MCF 10A (cell line): ENCODE measurements around the gene MYOM3. TPM values are rescaled to one million over a fixed set of nuclear protein-coding genes. Genes with fewer than 3 reads are reported as not detected.

Experiments used
- BruUV-seq: library from RNA; stranded (reverse); fragments of 400-500 nt; replicated peaks from 2 replicates; lab custom pipeline; 2021; lab: Mats Ljungman, UMichigan
- CTCF ChIA-PET: fragments of 300-600 bp; sonication (Branson Sonifier 250); formaldehyde crosslinking; extraction: SDS; loops from one replicate; lab custom pipeline; 2021; ENCODE audit warnings: antibody characterized with exemption, inconsistent platforms; lab: Yijun Ruan, JAX
- POLR2A ChIA-PET: fragments of 300-600, 350-650 bp; sonication (Branson Sonifier 250); formaldehyde crosslinking; extraction: SDS; loops from one replicate; lab custom pipeline; 2020; ENCODE audit warnings: antibody characterized with exemption, inconsistent platforms; lab: Yijun Ruan, JAX
- DNase-seq: peaks from one replicate; pipeline ENCODE4 v3.0.0-alpha.2; 2018; ENCODE audit not compliant: unreplicated experiment
- H3K27ac Mint-ChIP-seq: one replicate; pipeline ENCODE4 v1.8.0; 2022; ENCODE audit warnings: mild to moderate bottlenecking, low read depth, mixed read lengths; ENCODE audit not compliant: unreplicated experiment
- H3K27me3 Mint-ChIP-seq: one replicate; pipeline ENCODE4 v1.8.0; 2022; ENCODE audit warnings: mixed read lengths; ENCODE audit not compliant: insufficient read depth, unreplicated experiment
- H3K36me3 Mint-ChIP-seq: one replicate; pipeline ENCODE4 v1.8.0; 2022; ENCODE audit warnings: mild to moderate bottlenecking, moderate library complexity, mixed read lengths; ENCODE audit not compliant: insufficient read depth, unreplicated experiment
- H3K4me1 Mint-ChIP-seq: one replicate; pipeline ENCODE4 v1.8.0; 2022; ENCODE audit warnings: mixed read lengths; ENCODE audit not compliant: insufficient read depth, unreplicated experiment
- H3K4me3 Mint-ChIP-seq: one replicate; pipeline ENCODE4 v1.8.0; 2022; ENCODE audit warnings: mild to moderate bottlenecking, moderate library complexity, mixed read lengths; ENCODE audit not compliant: unreplicated experiment
- H3K9me3 Mint-ChIP-seq: one replicate; pipeline ENCODE4 v1.8.0; 2022; ENCODE audit warnings: mixed read lengths; ENCODE audit not compliant: unreplicated experiment
- intact Hi-C: fragments of 100-400 bp; cut with micrococcal nuclease; formaldehyde crosslinking; loops from 2 replicates; pipeline ENCODE4 v1.14.1; 2022
- total RNA-seq: library from RNA; stranded (reverse); gene quantifications from 2 replicates; pipeline ENCODE4 v1.2.3, GENCODE V29; 2022
- TF ChIP-seq, protein P1 (sequence below): fragments of 200-600 bp; IDR thresholded peaks from one replicate; pipeline ENCODE4 v1.8.0; 2022; ENCODE audit warnings: antibody characterized with exemption, mild to moderate bottlenecking; ENCODE audit not compliant: unreplicated experiment

MYOM3 gene
- total RNA-seq, 1 experiment from 2014 or later, result 0.05 TPM

- no peaks in the 10 kb centered on the region for H3K27me3 Mint-ChIP-seq
- no peak overlapping the region for H3K27ac Mint-ChIP-seq
- DNase-seq, result no peak
- POLR2A ChIA-PET, result interaction anchor here (0.6 to 1.1 kb wide), 2 partner anchors 12 to 196 kb away, joined by 3 to 5 read pairs; no protein-coding TSS in a partner anchor
- H3K36me3 Mint-ChIP-seq, result no peaks in the 10 kb centered on the region
- peaks cover 9% of the 10 kb centered on the region for H3K4me1 Mint-ChIP-seq
- no peak overlapping the region for H3K4me3 Mint-ChIP-seq
- BruUV-seq, result no TSS peak
- H3K9me3 Mint-ChIP-seq, result no peaks in the 10 kb centered on the region
- CTCF ChIA-PET, result interaction anchor here (2.4 kb wide), 1 partner anchor 45 kb away, joined by 6 read pairs; no protein-coding TSS in a partner anchor
- TF ChIP-seq, protein P1, sequence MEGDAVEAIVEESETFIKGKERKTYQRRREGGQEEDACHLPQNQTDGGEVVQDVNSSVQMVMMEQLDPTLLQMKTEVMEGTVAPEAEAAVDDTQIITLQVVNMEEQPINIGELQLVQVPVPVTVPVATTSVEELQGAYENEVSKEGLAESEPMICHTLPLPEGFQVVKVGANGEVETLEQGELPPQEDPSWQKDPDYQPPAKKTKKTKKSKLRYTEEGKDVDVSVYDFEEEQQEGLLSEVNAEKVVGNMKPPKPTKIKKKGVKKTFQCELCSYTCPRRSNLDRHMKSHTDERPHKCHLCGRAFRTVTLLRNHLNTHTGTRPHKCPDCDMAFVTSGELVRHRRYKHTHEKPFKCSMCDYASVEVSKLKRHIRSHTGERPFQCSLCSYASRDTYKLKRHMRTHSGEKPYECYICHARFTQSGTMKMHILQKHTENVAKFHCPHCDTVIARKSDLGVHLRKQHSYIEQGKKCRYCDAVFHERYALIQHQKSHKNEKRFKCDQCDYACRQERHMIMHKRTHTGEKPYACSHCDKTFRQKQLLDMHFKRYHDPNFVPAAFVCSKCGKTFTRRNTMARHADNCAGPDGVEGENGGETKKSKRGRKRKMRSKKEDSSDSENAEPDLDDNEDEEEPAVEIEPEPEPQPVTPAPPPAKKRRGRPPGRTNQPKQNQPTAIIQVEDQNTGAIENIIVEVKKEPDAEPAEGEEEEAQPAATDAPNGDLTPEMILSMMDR, result no peak
- intact Hi-C loops, result no loop called here
These were observed 6.4 kb downstream of the MYOM3 start for GRCh38 chr1:24105368-24106160.

- BruUV-seq, result no TSS peak
- POLR2A ChIA-PET, result interaction anchor here (0.9 kb wide), 1 partner anchor 16 kb away, joined by 3 read pairs; no protein-coding TSS in a partner anchor
- DNase-seq, result no peak
- Mint-ChIP-seq H3K4me1 (peaks cover 9% of the 10 kb centered on the region), H3K27ac (no peak overlapping the region), H3K9me3 (no peaks in the 10 kb centered on the region), H3K4me3 (no peak overlapping the region), H3K36me3 (no peaks in the 10 kb centered on the region), H3K27me3 (no peaks in the 10 kb centered on the region)
- intact Hi-C loops, result no loop called here
- TF ChIP-seq, protein P1, result no peak
- CTCF ChIA-PET, result interaction anchor here (0.7 to 2.4 kb wide), 2 partner anchors 46 to 94 kb away, joined by 4 to 6 read pairs; no protein-coding TSS in a partner anchor
These were observed 7.1 kb downstream of the MYOM3 start for GRCh38 chr1:24104854-24105253.

DNA sequence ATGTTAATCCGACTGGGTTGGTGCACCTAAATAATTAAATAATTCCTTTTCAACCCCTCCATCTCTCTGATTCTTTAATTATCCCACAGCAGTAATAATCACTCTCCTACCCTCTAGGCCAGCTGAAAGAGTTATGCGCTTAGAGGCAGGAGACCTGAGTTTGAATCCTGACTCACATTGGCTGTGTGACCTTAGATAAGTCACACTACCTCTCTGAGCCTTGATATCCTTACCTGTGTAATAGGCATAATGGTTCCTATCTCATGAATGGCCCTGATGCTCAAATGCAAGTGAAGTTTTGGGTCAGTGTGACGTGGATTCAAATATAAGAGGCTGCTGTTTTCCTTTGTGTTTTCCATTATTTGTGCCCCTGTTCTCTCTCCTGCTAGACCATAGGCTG lies 8.1 kb downstream of the MYOM3 start:
- Mint-ChIP-seq H3K27ac (no peak overlapping the region), H3K4me1 (peaks cover 4% of the 10 kb centered on the region), H3K4me3 (no peak overlapping the region), H3K27me3 (no peaks in the 10 kb centered on the region), H3K9me3 (no peaks in the 10 kb centered on the region), H3K36me3 (no peaks in the 10 kb centered on the region)
- intact Hi-C loops, result no loop called here
- ChIA-PET CTCF (interaction anchor here (1.1 to 1.4 kb wide), 3 partner anchors 9 to 29 kb away, joined by 3 to 7 read pairs (median 5); no protein-coding TSS in a partner anchor), POLR2A (no interaction called here)
- BruUV-seq, result no TSS peak
- TF ChIP-seq, protein P1, result no peak
- DNase-seq, result no peak

DNA sequence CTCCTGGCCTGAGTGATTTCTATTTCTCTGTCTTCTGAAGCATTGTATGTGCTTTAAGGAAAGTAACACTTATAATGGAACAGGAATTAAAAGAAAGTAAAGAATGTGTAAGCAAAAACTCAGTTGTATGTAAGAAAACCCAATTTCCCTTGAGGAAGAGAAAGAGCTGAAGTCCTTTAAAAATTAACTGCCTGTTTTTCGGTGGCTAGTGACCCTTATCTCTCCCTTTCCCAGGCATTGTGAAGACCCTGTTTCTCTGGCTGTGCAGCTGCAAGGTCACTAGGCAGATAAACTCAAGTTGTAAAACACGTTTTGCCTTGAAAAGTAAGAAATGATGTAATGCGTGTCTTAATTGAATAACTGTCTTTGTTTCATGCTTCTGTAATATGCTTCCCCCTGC lies 8.5 kb downstream of the MYOM3 start:
- no peak for DNase-seq

More for the DNA sequence above, 8.5 kb downstream of the MYOM3 start:
- no peak overlapping the region for H3K27ac Mint-ChIP-seq
- no peaks in the 10 kb centered on the region for H3K36me3 Mint-ChIP-seq
- no peaks in the 10 kb centered on the region for H3K27me3 Mint-ChIP-seq
- no peaks in the 10 kb centered on the region for H3K4me1 Mint-ChIP-seq
- intact Hi-C loops, result no loop called here
- POLR2A ChIA-PET, result no interaction called here
- BruUV-seq, result no TSS peak
- no peak overlapping the region for H3K4me3 Mint-ChIP-seq
- H3K9me3 Mint-ChIP-seq, result no peaks in the 10 kb centered on the region
- CTCF ChIA-PET, result interaction anchor here (1.1 to 2.3 kb wide), 4 partner anchors 10 to 32 kb away, joined by 3 to 8 read pairs (median 6); no protein-coding TSS in a partner anchor
- TF ChIP-seq, protein P1, result no peak
